Keratinocyte (primary cell): ENCODE results near the gene KBTBD7. TPM values are rescaled to one million over a fixed set of nuclear protein-coding genes. Genes with fewer than 3 reads are reported as not detected.

Experiments
- DNase-seq: peaks from one replicate; pipeline ENCODE4 v3.0.0-alpha.2; 2011; ENCODE audit warnings: low read depth, missing footprints, low spot score
- FAIRE-seq: peaks from 2 replicates; lab custom pipeline; 2011; peaks lifted over from hg19 to GRCh38; lab: Jason Lieb, UNC
- H2AFZ ChIP-seq: 2 replicates; pipeline ENCODE4 v1.6.0; 2012; ENCODE audit warnings: low read length, control low read depth, inconsistent platforms; ENCODE audit not compliant: control insufficient read depth
- H3K27ac ChIP-seq: 2 replicates; pipeline ENCODE4 v1.5.1; 2011; ENCODE audit warnings: low read length; ENCODE audit not compliant: control insufficient read depth, insufficient read depth
- H3K27me3 ChIP-seq: 3 replicates; pipeline ENCODE4 v1.6.0; 2011; ENCODE audit warnings: low read length; ENCODE audit not compliant: control insufficient read depth, insufficient read depth; ENCODE audit errors: extremely low read depth
- H3K36me3 ChIP-seq, 2 experiments: 2 replicates in 1 of 2; 3 replicates in 1 of 2; pipeline ENCODE4 v1.5.1; 2011; ENCODE audit warnings: low read length in 2 of 2, mild to moderate bottlenecking in 1 of 2; ENCODE audit not compliant: control insufficient read depth in 2 of 2, insufficient read depth in 2 of 2; ENCODE audit errors: extremely low read depth in 1 of 2
- H3K4me1 ChIP-seq: 3 replicates; pipeline ENCODE4 v1.5.1; 2011; ENCODE audit warnings: low read length; ENCODE audit not compliant: control insufficient read depth, insufficient read depth; ENCODE audit errors: extremely low read depth
- H3K4me2 ChIP-seq: 3 replicates; pipeline ENCODE4 v1.6.0; 2011; ENCODE audit warnings: low read depth, low read length; ENCODE audit not compliant: control insufficient read depth, insufficient read depth; ENCODE audit errors: extremely low read depth
- H3K4me3 ChIP-seq, 3 experiments: fragments of 200-600 bp in 1 of 3; sonication (generic) in 1 of 3; 2 replicates in 2 of 3; 3 replicates in 1 of 3; pipeline ENCODE4 v1.5.1; 2011 to 2016; ENCODE audit warnings: low read length in 3 of 3, mild to moderate bottlenecking in 3 of 3, control low read depth in 2 of 3, inconsistent platforms in 1 of 3, low read depth in 1 of 3, mixed read lengths in 1 of 3, mixed run types in 1 of 3, moderate library complexity in 1 of 3; ENCODE audit not compliant: control insufficient read depth in 2 of 3, insufficient read depth in 2 of 3; ENCODE audit errors: extremely low read depth in 1 of 3
- H3K79me2 ChIP-seq: 2 replicates; pipeline ENCODE4 v1.6.0; 2012; ENCODE audit warnings: low read length; ENCODE audit not compliant: control insufficient read depth, insufficient read depth
- H3K9ac ChIP-seq: 3 replicates; pipeline ENCODE4 v1.6.0; 2011; ENCODE audit warnings: low read length; ENCODE audit not compliant: control insufficient read depth, insufficient read depth; ENCODE audit errors: extremely low read depth
- H3K9me1 ChIP-seq: 3 replicates; pipeline ENCODE4 v1.6.0; 2011; ENCODE audit warnings: low read length; ENCODE audit not compliant: control insufficient read depth, insufficient read depth; ENCODE audit errors: extremely low read depth
- H3K9me3 ChIP-seq: 2 replicates; pipeline ENCODE4 v1.5.1; 2012; ENCODE audit warnings: low read depth, low read length; ENCODE audit not compliant: control insufficient read depth
- H4K20me1 ChIP-seq: 3 replicates; pipeline ENCODE4 v1.6.0; 2011; ENCODE audit warnings: low read length; ENCODE audit not compliant: control insufficient read depth, insufficient read depth; ENCODE audit errors: extremely low read depth
- CTCF ChIP-seq, 3 experiments: IDR thresholded peaks in 1 of 3; conservative IDR thresholded peaks in 1 of 3; optimal IDR thresholded peaks in 1 of 3; 2 replicates in 2 of 3; 3 replicates in 1 of 3; pipeline versions ENCODE3 to v1.5.1; 2011; ENCODE audit warnings: low read length in 3 of 3, mild to moderate bottlenecking in 3 of 3, moderate library complexity in 2 of 3, control low read depth in 1 of 3, inconsistent platforms in 1 of 3; ENCODE audit not compliant: insufficient read depth in 2 of 3; ENCODE audit errors: extremely low read depth in 1 of 3
- EZH2 ChIP-seq: IDR thresholded peaks from one replicate; pipeline ENCODE4 v1.6.1; 2012; ENCODE audit warnings: inconsistent platforms, mild to moderate bottlenecking, low read length, moderate library complexity
- dilution Hi-C: fragments of 300-500 bp; cut with MboI; formaldehyde crosslinking; loops from one replicate; pipeline ENCODE4 v1.7.0; 2020; ENCODE audit warnings: low sequenced_read_pairs; ENCODE audit not compliant: extremely low pct_ligation_motif_present
- polyA plus RNA-seq, 5 experiments: library from polyadenylated mRNA; depleted of rRNA in 3 of 5; stranded (reverse) in 3 of 5; stranded (forward) in 1 of 5; unstranded in 1 of 5; fragments of >200 nt; gene quantifications; 1 replicate in 1 of 5; 2 replicates in 3 of 5; 3 replicates in 1 of 5; pipeline versions ENCODE4 v1.2.1 to v1.2.3, GENCODE V29; 2011 to 2012; ENCODE audit warnings: missing spikeins in 2 of 5, low read depth in 1 of 5, low replicate concordance in 1 of 5

The KBTBD7 gene
- polyA plus RNA-seq, 1 donor (not counting 4 experiments of a cell fraction or from before 2014, with no cell fraction given), result 2.8 TPM

GRCh38 chr13:41193469-41193868, 900 bp downstream of the KBTBD7 start:
- Histone ChIP-seq H3K4me1 (no peaks in the 10 kb centered on the region), H3K27ac (no peak overlapping the region), H3K9ac (no peak overlapping the region), H3K9me3 (peaks cover 2% of the 10 kb centered on the region), H2AFZ (no peak overlapping the region), H3K4me2 (peak overlapping the region; percentile 81), H4K20me1 (no peaks in the 10 kb centered on the region), H3K4me3 (peak overlapping the region in 1 of 3 experiments; percentile 76), H3K27me3 (no peaks in the 10 kb centered on the region), H3K9me1 (no peaks in the 10 kb centered on the region), H3K36me3 (peaks cover 0 to 1% of the 10 kb centered on the region in 2 experiments), H3K79me2 (peaks cover 7% of the 10 kb centered on the region)
- FAIRE-seq (no peak), DNase-seq (no peak)
- dilution Hi-C loops, result no loop called here
- TF ChIP-seq EZH2, result no peak
- no peak for TF ChIP-seq CTCF (optimal IDR thresholded peaks at IDR 0.05 in 1 of 3, IDR thresholded peaks at IDR 0.05 in 1 of 3, conservative IDR thresholded peaks at IDR 0.05 in 1 of 3; ENCODE audit: extremely low read depth in 1 of 3, insufficient read depth in 2 of 3, low read length in 3 of 3)

- Histone ChIP-seq H3K36me3 (peaks cover 0 to 1% of the 10 kb centered on the region in 2 experiments), H4K20me1 (no peaks in the 10 kb centered on the region), H3K4me3 (no peak overlapping the region), H3K9ac (no peak overlapping the region), H3K4me2 (no peak overlapping the region), H3K9me3 (peaks cover 2% of the 10 kb centered on the region), H3K4me1 (no peaks in the 10 kb centered on the region), H3K9me1 (no peaks in the 10 kb centered on the region), H3K79me2 (peaks cover 7% of the 10 kb centered on the region), H3K27me3 (no peaks in the 10 kb centered on the region), H2AFZ (no peak overlapping the region), H3K27ac (no peak overlapping the region)
- TF ChIP-seq CTCF (optimal IDR thresholded peaks at IDR 0.05 in 1 of 3, IDR thresholded peaks at IDR 0.05 in 1 of 3, conservative IDR thresholded peaks at IDR 0.05 in 1 of 3; ENCODE audit: extremely low read depth in 1 of 3, insufficient read depth in 2 of 3, low read length in 3 of 3), result no peak
- TF ChIP-seq EZH2, result no peak
- FAIRE-seq, result no peak
- dilution Hi-C loops, result no loop called here
- no peak for DNase-seq
Observed at GRCh38 chr13:41188584-41188983, 5.8 kb downstream of the KBTBD7 start.
